ENCODE measurements around the gene LGR6.

The LGR6 gene

DNA sequence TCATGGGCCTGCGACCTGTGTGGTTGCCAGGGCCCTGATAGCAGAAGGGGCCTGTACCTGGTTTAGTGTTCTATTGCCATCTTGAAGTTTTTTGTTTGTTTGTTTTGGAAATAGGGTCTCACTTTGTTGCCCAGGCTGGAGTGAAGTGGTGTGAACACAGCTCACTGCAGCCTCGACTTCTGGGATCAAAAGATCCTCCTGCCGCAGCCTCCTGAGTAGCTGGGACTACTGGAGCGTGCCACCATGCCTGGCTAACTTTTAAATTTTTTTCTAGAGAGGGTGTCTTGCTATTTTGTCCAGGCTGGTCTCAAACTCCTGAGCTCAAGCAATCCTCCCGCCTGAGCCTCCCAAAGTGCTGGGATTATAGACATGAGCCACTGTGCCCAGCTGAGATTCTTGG is 75.2 kb downstream of the LGR6 start:
- DNase-seq (ENCODE audit: low spot score), result no peak

DNA sequence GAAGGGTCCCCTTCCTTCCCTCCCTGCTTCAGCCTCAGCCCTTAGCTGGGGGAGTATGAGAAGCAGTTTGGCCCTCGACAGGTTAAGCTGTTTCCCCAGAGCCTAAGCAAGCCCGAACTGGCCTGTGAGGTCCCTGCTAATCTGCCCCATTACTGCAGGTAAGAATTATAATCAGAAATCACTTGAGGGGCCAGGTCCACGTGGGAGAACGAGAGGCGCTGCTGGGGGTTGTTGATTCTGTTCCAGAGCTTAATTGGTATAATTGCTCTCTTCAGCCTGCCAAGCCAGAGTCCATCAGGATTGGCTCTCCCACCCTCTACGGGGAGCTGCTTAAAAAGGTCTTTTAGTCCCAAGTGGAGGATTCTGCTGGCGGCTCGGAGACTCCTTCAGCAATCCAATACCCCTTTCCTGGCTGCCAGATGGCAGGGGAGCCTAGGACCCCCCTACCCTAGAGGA is 77.3 kb downstream of the LGR6 start:
- DNase-seq (ENCODE audit: low spot score), result no peak

DNA sequence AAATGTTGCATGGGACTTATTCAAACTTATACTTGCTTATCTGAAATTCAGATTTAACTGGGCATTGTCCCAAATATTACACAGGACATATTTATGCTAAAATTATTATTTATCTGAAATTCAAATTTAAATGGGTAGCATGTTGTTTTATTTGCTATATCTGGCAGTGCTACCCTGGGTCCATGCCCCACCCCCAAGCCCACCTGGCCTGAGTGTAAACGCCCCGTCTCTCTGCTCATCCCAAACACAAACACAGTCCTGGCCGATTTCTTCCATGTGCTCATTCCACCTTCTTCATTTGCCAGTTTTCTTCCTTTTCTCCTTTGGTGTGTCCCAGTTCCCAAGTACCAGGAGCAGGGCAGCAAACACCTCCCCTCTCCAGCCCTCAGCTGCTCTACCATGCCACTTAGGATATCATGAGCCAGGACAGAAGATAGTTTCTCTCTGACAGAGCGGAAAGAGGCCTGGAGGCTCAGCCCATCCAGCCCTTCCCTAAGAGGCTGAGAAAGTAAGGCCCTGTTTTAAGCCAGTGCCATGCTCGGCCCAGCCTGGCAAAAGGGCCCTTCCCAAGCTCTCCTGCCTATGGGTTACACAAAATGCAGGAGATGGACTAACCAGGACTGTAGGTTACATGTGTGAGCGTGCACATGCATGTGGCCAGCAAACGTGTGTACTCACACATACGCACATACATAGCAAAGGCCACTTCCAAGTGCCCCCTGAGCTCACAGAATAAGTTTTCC is 78.7 kb downstream of the LGR6 start:
- DNase-seq (ENCODE audit: low spot score), result no peak

DNA sequence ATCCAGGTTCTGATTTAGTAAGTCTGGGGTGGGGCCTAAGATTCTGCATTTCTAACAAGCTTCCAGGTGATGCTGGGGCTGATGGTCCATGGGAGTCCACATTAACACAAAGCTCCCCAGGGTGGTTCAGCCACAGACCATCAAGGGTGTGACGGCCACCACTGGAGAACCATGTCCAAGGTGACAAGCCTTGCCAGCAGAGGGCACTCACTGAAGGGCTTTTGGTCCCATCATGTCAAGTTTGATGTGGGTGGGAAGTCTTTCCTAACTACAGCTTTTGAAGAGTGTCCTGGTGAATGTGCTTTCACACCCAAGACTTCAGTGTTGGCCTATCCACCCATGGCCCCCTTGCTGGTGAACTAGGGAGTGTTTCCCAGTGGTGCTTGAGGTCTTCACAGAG is 81.0 kb downstream of the LGR6 start:
- peak; percentile 50 for DNase-seq (ENCODE audit: low spot score)

DNA sequence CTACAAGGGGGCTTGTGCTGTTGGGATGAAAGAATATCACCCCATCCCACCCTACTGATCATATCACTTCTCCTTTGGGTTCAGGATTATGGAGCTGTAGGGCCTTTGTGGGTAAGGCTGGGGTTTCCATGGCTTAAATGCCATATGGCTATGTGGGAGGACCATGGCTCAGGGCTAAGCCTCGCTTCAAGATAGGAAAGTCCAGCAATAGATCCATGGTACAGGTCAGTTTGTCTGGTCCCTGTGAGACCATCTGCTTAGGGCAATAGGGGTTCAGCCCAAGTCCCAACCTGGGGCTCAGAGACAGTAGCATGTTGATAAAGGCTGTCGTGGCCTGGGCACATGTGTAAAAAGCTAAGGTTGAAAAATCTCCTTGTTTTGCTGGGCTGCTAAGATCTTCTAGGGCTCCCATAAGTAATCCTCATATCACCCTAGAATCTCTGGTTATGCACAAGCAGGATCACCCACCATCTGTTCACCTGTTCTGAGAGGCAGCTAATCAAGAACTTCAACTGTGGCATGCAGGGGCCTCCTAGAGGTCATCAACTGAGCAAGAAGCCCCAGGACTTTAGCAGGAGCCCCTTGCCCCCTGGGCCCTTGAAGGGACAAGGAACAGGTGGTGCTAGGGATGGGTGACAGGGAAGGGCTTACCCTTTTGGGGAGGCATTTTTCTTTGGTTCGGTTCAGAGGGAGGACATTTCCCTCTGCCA is 81.6 kb downstream of the LGR6 start:
- no peak for DNase-seq (ENCODE audit: low spot score)

DNA sequence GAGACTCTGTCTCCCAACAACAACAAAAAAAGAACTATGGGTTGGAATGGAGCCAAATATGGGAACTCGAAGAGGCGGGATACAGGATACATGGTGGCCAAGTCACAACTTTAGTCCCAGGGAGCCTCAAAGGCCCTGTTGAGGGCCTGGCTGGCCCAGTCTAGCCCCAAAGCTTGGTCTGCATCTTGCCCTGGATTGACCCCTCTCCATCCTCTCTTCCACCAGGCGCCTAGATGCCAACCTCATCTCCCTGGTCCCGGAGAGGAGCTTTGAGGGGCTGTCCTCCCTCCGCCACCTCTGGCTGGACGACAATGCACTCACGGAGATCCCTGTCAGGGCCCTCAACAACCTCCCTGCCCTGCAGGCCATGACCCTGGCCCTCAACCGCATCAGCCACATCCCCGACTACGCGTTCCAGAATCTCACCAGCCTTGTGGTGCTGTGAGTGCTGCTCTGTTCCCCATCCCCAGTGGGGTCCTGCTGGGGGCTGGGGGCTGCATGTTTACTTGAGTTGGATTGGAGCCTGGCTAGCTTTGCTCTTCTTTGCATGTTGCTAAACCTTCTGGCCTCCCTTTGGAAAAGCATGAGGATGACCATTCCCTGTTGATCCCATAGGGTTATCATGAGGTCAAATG is 82.6 kb downstream of the LGR6 start:
- no peak for DNase-seq (ENCODE audit: low spot score)

DNA sequence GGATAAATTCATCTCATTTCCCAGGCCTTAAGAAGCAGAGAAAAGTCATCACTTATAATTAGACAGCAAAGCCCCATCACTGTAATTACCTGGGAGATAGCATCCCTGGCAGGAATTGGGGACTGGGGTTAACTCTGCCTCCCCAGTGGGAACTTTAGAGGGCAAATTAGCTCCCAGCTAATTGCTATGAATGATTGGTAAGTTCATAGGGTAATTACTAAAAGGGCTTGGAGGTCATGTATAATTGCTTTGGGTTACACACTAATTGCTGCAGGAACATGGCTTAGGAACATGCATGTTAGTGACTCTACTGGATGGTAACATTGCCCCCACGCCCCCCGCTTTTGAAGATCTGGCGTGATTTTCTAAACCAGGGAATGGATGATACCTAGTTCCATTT is 83.3 kb downstream of the LGR6 start:
- DNase-seq (ENCODE audit: low spot score), result no peak

DNA sequence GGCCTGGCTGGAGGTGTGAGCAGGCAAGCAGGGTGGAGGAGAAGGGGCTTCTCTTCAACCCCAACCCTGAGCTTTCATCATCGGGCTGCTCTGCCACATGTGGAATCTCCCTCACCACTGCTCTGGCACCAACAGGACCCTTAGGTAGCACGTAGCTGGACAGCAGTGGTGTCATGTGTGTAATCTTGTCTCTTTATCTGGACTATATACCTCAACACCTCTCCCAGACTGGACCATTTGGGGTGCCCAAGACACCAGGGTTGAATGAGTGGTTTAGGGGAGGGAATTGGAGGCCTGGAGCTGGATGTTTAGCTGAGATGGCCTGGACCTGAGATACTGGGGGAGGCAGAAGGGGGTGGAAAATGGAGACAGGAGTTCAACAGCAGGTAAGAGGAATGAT is 85.2 kb downstream of the LGR6 start:
- DNase-seq (ENCODE audit: low spot score), result no peak

DNA sequence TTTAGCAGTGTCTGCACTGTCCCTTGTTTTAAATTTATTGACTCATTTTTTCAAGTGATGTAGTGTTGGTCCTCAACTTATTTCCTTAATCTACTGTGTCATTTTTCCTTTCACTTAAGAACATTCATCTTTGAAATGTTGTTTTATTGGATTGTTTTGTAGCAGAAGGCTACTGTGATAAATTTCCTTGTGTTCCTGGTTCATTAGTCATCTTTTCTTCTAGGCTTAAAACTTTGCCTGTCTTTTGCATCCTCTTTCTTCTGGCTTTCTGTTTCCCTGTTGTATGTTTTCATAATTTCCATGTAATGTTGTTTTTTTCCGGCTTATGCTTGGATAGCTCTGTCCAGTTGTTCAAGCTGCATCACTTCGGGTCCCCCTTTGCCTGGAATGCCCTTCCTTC is 86.2 kb downstream of the LGR6 start:
- no peak for DNase-seq (ENCODE audit: low spot score)

DNA sequence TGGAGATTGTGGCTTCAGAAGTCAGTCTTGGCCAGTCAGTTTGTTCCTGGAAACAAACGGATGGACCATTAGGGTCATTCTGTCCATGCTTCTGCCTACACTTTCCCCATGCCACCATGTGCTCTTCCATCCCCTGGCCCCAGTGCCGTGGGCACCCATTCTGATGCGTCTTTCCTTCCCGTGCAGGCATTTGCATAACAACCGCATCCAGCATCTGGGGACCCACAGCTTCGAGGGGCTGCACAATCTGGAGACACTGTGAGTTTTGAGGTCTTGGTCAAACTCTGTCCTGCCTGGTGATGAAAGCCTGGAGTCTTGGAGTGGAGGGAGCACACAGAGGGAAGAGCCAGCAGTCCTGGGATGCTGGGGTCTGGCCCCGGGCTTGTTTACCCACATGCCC is 87.0 kb downstream of the LGR6 start:
- no peak for DNase-seq (ENCODE audit: low spot score)

DNA sequence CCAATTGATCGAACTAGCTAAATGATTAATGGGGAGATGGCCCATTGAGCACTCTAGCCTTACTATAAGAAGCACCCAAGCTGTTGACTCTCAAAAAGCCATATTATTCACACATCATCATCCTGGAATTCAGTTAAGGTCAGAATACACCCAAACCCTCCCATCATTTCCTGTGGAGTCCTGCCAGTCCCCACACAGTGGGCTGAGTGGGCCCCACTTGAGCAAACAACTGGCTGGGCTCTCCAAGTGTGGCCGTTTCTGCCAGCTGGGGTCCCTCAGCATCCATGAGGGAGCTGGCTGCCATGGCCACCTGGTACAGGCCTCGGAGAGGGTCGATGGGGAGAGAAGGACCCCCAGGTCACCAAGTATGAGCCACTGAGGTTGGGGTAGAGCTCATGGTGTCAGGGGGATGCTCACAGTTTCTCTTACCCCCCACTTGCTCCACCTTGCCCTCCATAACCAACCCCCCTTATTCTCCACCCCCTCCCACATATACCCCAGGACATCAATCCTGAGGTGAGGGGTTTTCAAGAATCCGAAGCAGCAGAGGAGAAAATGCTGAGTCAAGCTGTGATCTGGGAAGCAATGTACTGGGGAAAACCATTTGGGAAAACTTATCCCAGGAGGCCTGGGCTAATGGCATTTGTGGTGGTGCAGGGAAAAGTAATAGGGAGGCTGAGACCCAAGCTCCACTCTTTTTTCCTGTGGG is 87.9 kb downstream of the LGR6 start:
- no peak for DNase-seq (ENCODE audit: low spot score)

DNA sequence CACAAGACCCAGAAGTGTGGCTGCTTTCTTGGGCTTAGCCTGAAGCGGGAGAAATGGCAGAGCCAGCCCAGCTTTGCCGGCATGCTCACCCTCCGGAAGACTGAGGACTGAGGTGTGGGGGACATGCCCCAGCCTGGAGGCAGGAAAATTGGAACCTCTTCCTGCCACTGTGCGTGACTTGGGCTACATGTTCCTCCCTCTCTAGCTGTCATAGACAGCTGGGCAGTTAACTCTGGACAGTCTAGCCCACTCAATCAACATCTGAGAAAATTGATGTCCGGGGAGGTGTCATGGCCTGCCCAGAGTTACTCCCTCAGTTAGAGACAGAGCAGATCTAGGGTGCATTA is 88.4 kb downstream of the LGR6 start:
- no peak for DNase-seq (ENCODE audit: low spot score)

DNA sequence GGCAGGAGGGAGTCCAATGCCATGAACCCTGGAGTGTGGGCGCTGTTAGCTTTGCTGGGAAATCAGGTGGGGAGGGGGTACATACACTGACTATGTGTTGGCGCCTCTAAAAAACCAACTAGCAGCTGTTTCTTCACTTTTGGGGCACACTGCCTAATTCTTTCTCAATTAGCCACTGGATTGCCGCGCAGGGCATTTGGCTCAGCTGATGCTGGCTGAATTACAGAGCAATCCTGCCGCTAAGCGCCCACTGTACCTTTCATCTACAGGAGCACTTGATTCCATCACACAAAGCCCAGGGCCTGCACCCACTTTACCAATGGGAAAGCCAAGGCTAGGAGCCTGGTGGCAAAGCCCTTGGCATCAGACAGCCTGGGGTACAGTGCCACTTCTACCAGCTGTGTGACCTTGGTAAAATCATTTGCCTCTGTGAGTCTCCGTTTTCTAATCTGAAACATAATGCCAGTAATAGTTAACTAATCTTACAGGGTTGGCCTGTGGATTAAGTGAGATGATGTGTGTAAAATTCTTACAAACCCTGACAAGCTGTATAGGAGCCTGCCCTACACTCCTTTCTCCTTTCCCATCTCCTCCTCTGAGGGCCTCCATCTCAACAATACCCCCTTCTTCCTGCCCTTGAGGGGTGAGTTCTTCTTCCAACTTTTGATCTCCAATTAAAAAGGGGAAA is 89.1 kb downstream of the LGR6 start:
- DNase-seq (ENCODE audit: low spot score), result no peak

DNA sequence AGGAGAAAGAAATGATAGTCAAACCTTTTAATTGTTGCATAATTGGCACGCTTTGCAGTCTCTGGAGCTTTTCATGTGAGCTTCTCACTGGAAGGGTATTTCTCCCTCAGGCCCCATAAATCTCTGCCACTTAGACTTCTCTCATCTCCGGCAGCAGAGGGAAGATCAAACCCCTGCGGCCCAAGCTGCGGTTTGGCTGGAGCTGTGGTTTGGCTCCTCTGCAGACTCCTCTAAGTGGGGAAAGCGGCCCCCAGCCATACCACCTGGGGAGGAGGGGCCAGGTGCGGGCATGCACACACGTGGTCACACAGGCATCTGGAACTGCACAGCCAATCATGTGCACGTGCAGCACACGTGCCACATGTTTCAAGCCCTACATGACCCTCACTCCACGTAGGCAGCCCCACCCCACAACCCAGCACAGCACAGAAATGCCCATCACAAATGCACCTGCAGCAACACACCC is 89.8 kb downstream of the LGR6 start:
- no peak for DNase-seq (ENCODE audit: low spot score)

DNA sequence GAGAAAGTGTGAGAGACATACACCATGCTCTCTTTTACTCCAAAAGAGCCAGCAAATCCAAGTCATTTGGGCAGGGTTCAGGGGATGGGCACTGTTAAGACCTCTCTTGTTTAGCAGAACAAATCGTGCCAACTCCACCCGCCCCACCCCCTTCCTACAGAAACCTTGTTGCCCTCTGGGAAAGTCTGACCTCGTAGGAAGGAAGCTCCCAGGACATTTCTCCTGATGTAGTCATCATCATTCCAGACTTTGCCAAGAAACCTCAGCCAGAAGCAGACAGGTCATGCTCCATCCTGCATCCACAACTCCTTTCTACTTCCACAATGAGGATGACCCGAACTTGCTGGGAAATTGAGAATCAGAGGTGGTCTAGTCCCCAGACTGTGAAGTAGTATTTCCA is 90.4 kb downstream of the LGR6 start:
- no peak for DNase-seq (ENCODE audit: low spot score)

DNA sequence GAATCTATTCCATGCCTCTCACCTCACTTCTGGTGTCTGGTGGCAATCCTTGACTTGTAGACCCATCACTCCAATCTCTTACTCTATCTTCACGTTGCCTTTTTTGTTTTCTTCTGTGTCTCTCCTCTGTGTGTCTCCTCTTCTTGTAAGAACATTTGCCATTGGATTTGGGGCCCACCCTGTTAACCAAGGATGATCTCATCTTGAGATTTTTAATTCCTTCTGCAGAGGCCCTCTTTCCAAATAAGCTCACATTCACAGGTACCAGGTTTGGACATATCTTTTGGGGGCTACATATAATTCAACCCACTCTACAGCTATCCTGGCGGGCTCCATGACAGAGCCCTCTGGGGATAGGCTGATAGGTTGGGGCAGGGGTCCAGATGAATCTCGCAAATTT is 92.3 kb downstream of the LGR6 start:
- no peak for DNase-seq (ENCODE audit: low spot score)

DNA sequence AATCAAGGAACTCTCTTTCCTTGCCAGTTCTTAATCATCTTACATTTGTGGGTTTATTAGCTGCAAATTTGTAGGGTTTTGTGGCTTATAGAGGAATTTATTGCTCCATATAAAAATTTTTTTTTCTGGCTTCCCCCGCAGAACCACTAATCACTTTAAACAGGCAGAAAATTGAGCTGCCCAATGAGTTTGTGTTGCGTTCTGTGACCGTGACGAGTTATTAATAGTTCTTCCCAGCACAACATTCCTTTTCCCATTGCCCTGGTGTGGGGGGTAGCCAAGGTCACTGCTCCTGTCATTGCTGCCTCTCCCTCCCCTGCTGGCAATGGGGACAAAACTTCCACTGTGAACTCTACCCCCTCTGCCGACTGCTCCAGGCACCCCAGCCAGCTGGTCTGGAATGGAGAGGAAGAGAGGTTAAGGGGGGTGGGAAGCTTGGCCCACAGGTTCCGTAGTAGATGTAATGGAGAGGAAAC is 93.1 kb downstream of the LGR6 start:
- peak; percentile 27 for DNase-seq (ENCODE audit: low spot score)

DNA sequence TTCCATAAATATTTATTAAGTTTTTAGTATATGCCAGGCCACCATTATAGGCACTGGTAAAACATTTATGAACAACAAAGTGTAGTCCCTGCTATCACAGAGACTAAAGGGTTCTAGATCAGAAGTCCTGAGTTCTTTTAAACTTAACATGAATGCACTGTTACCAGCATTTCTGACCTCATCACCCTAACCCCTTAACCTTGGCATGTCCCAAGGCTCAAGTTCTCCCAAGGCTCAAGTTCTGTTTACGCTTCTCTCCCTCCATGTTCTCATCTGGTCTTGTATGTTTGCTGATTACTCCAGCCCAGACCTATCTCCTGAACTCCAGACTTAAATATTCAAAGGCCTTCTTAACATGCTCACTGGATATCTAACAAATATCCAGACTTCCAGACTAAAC is 93.6 kb downstream of the LGR6 start:
- DNase-seq (ENCODE audit: low spot score), result no peak

DNA sequence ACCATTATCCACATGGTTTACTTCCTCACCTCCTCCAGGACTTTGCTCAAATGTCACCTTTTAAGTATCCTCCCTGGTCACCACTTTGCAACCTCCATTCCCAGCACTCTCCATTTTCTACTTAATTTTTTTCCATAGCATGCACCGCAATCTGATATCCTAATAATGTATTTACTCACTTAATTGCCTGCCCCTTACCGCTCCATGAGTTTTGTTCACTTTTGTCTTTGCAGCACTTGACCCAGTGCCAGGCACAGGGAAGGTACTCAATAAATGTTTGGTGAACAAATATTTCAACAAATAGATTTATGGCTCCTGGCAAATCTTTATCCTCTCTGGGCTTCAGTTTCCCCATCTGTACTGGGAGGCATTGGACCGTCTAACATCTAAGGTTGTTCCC is 94.6 kb downstream of the LGR6 start:
- no peak for DNase-seq (ENCODE audit: low spot score)

DNA sequence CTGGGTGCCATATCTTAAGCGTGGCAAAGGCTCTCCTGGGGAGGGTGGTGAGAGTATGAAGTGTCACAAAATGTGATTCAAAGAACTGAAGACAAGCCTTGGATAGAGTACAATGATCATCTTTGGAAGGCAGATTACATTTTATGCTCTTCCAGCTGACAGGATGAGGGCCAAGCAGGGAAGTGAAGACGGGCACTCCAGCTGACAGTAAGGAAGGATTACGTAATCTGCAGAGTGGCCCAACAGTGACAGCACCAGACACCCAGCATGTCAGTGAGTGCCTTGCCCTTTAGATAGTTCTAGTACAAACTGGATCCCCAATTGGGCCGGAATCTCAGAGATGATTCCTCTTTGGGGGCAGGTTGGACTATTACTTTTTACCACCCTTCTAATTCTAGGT is 95.4 kb downstream of the LGR6 start:
- no peak for DNase-seq (ENCODE audit: low spot score)

DNA sequence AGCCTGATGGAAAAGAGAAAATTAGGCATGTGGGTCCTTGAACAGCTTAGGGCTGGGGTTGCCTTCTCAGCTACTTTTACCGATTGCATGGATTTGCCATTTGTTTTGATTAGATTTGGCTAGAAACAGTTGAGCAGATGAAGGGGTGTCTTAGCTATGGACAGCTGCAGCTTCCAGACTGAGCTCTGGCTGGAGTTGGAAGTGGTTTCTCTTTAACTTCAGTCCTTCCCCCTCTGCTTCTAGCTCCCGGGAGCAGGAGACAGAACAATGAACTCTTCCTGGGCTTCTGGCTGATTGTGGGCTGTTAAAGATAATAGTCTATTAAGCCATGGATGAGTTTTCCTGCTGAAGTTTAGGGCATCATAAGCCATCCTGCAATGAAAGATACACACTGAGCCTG is 97.4 kb downstream of the LGR6 start:
- no peak for DNase-seq (ENCODE audit: low spot score)
